ENCODE measurements around the gene PTGR1.

- TF ChIP-seq CTCF (conservative IDR thresholded peaks at IDR 0.05; ENCODE audit: low read depth in 2 of 2) (no peak), EZH2 (IDR thresholded peaks at IDR 0.05; ENCODE audit: low read depth, unreplicated experiment) (no peak), CREB1 (CRISPR knock-in tag; IDR thresholded peaks at IDR 0.05; ENCODE audit: low read depth) (no peak), ETS1 (IDR thresholded peaks at IDR 0.05) (no peak), JUNB (IDR thresholded peaks at IDR 0.05; ENCODE audit: unreplicated experiment) (no peak), POLR2AphosphoS5 (IDR thresholded peaks at IDR 0.05; ENCODE audit: low read depth) (no peak), NANOG (IDR thresholded peaks at IDR 0.05; ENCODE audit: borderline replicate concordance) (no peak), ZNF331 (CRISPR knock-in tag; IDR thresholded peaks at IDR 0.05; ENCODE audit: low read depth) (no peak), REST (IDR thresholded peaks at IDR 0.05; ENCODE audit: unreplicated experiment) (no peak), ZNF462 (CRISPR knock-in tag; IDR thresholded peaks at IDR 0.05) (no peak), EZH2phosphoT487 (IDR thresholded peaks at IDR 0.05; ENCODE audit: unreplicated experiment) (no peak), ZNF114 (CRISPR knock-in tag; IDR thresholded peaks at IDR 0.05) (no peak), STAT1 (IDR thresholded peaks at IDR 0.05; ENCODE audit: unreplicated experiment) (no peak)
These were observed 74.8 kb downstream of the PTGR1 start for GRCh38 chr9:111524731-111525055.

Data from GM23338 (cell line).